Gastroesophageal sphincter (tissue), 4 donors: Measurements from ENCODE around the gene USP14. TPM values are rescaled to one million over a fixed set of nuclear protein-coding genes. Genes with fewer than 3 reads are reported as not detected.

ENCODE experiments used
- ATAC-seq: fragments of 150-250 bp; one replicate; pipeline ENCODE4 v1.9.1; 2016; ENCODE audit warnings: mild to moderate bottlenecking, moderate library complexity
- H3K27ac ChIP-seq, 4 donors: fragments of 200-600 bp; sonication (generic) in 3 of 4; 1 replicate in 3 of 4; 2 replicates in 1 of 4; pipeline ENCODE4 v1.5.1; 2016 to 2019
- H3K27me3 ChIP-seq: fragments of 200-600 bp; sonication (generic); one replicate; pipeline ENCODE4 v1.5.1; 2019
- H3K36me3 ChIP-seq, 2 donors: fragments of 200-600 bp; sonication (generic); one replicate each; pipeline ENCODE4 v1.5.1; 2019; ENCODE audit warnings: control low read depth in 1 of 2
- H3K4me1 ChIP-seq, 3 donors: fragments of 200-600 bp; sonication (generic); 1 replicate in 2 of 3; 2 replicates in 1 of 3; pipeline ENCODE4 v1.5.1; 2016 to 2019; ENCODE audit warnings: control low read depth in 2 of 3
- H3K4me3 ChIP-seq, 2 donors: fragments of 200-600 bp; sonication (generic); one replicate each; pipeline ENCODE4 v1.5.1; 2019; ENCODE audit warnings: mild to moderate bottlenecking in 1 of 2, moderate library complexity in 1 of 2
- H3K9me3 ChIP-seq, 3 donors: fragments of 200-600 bp; sonication (generic); one replicate each; pipeline ENCODE4 v1.5.1; 2017 to 2019; ENCODE audit warnings: control low read depth in 2 of 3
- CTCF ChIP-seq, 4 experiments: fragments of 200-600 bp in 2 of 4; fragments of 450-650 bp in 2 of 4; sonication (generic) in 1 of 4; IDR thresholded peaks; one replicate each; pipeline ENCODE4 v1.5.1; 2017 to 2019; ENCODE audit warnings: antibody characterized with exemption in 4 of 4, mild to moderate bottlenecking in 2 of 4, moderate library complexity in 2 of 4
- EP300 ChIP-seq: sonication (generic); formaldehyde crosslinking; IDR thresholded peaks from one replicate; pipeline ENCODE4 v1.6.1; 2017; ENCODE audit warnings: antibody characterized with exemption, mild to moderate bottlenecking
- POLR2A ChIP-seq, 2 donors: fragments of 450-650 bp; IDR thresholded peaks; one replicate each; pipeline ENCODE4 v1.6.1; 2017; ENCODE audit warnings: antibody characterized with exemption in 2 of 2, mild to moderate bottlenecking in 2 of 2, moderate library complexity in 1 of 2
- POLR2AphosphoS5 ChIP-seq: sonication (generic); formaldehyde crosslinking; IDR thresholded peaks from one replicate; pipeline ENCODE4 v1.6.1; 2017; ENCODE audit warnings: antibody characterized with exemption
- WGBS, 2 donors: methylation state at CpG; one replicate each; pipeline ENCODE4 v1.1.5; 2018; ENCODE audit warnings: low coverage in 1 of 2; 5-methylcytosine and 5-hydroxymethylcytosine counted together
- total RNA-seq, 4 donors: library from RNA; depleted of rRNA; stranded (reverse); fragments of >200 nt; gene quantifications; one replicate each; pipeline ENCODE4 v1.1.0, GENCODE V29; 2016

The USP14 gene
- total RNA-seq, 4 donors from 2014 or later: 25.7 to 40.2 (median 29.8) TPM

- 55 to 75% methylated on average over 1 of the region's 1 CpG for WGBS, 2 donors
- TF ChIP-seq POLR2AphosphoS5 (no peak), POLR2A (IDR thresholded peaks at IDR 0.05) (no peak), CTCF (IDR thresholded peaks at IDR 0.05) (no peak), EP300 (no peak)
- Histone ChIP-seq H3K9me3 (no peaks in the 10 kb centered on the region), H3K27me3 (no peaks in the 10 kb centered on the region), H3K4me3 (no peak overlapping the region), H3K4me1 (no peaks in the 10 kb centered on the region), H3K36me3 (peaks cover 11 to 84% of the 10 kb centered on the region in 2 donors), H3K27ac (no peak overlapping the region)
- no peak for ATAC-seq
These were observed 54.4 kb downstream of the USP14 start for GRCh38 chr18:212780-213179.

GRCh38 chr18:213505-213904 is 55.1 kb downstream of the USP14 start:
- H3K9me3 ChIP-seq: no peaks in the 10 kb centered on the region
- peaks cover 11 to 91% of the 10 kb centered on the region in 2 donors for H3K36me3 ChIP-seq
- no peaks in the 10 kb centered on the region for H3K4me1 ChIP-seq
- no peaks in the 10 kb centered on the region for H3K27me3 ChIP-seq
- no peak overlapping the region for H3K27ac ChIP-seq
- 79 to 82% methylated on average over 2 to 4 of the region's 4 CpGs for WGBS, 2 donors
- no peak overlapping the region for H3K4me3 ChIP-seq
- no peak for ATAC-seq
- no peak for TF ChIP-seq CTCF (IDR thresholded peaks at IDR 0.05)

GRCh38 chr18:213966-214365 is 55.6 kb downstream of the USP14 start:
- Histone ChIP-seq H3K4me1 (no peaks in the 10 kb centered on the region), H3K9me3 (no peaks in the 10 kb centered on the region), H3K27ac (no peak overlapping the region), H3K27me3 (no peaks in the 10 kb centered on the region), H3K4me3 (no peak overlapping the region), H3K36me3 (peaks cover 11 to 94% of the 10 kb centered on the region in 2 donors)
- TF ChIP-seq CTCF (IDR thresholded peaks at IDR 0.05): no peak
- no peak for TF ChIP-seq POLR2A (IDR thresholded peaks at IDR 0.05)
- TF ChIP-seq EP300: no peak
- no peak for TF ChIP-seq POLR2AphosphoS5
- ATAC-seq: no peak
- WGBS, 2 donors: 63 to 66% methylated on average over 3 of the region's 3 CpGs

GRCh38 chr18:215448-216010 is 57.2 kb downstream of the USP14 start:
- H3K27ac ChIP-seq: no peak overlapping the region
- no peak for ATAC-seq
- no peaks in the 10 kb centered on the region for H3K4me1 ChIP-seq
- H3K9me3 ChIP-seq: no peaks in the 10 kb centered on the region
- peaks cover 11 to 83% of the 10 kb centered on the region in 2 donors for H3K36me3 ChIP-seq
- no peak for TF ChIP-seq EP300
- no peak for TF ChIP-seq POLR2A (IDR thresholded peaks at IDR 0.05)
- TF ChIP-seq POLR2AphosphoS5: no peak
- TF ChIP-seq CTCF (IDR thresholded peaks at IDR 0.05): no peak
- no peaks in the 10 kb centered on the region for H3K27me3 ChIP-seq
- 78 to 79% methylated on average over 4 to 5 of the region's 5 CpGs for WGBS, 2 donors
- no peak overlapping the region for H3K4me3 ChIP-seq

- Histone ChIP-seq H3K4me1 (no peaks in the 10 kb centered on the region), H3K36me3 (peaks cover 6 to 63% of the 10 kb centered on the region in 2 donors), H3K27ac (no peak overlapping the region), H3K9me3 (no peaks in the 10 kb centered on the region), H3K4me3 (no peak overlapping the region), H3K27me3 (no peaks in the 10 kb centered on the region)
- WGBS, 2 donors: 91 to 95% methylated on average over 4 to 5 of the region's 5 CpGs
- ATAC-seq: no peak
- TF ChIP-seq CTCF (IDR thresholded peaks at IDR 0.05) (no peak), POLR2A (IDR thresholded peaks at IDR 0.05) (no peak), POLR2AphosphoS5 (no peak)
These were observed 59.4 kb downstream of the USP14 start for GRCh38 chr18:217532-218336.
